ENCODE data around the gene RPS16.

Gene RPS16

GRCh38 chr19:39448271-39448670 is 12.5 kb upstream of the RPS16 start:
- DNase-seq, result no peak

DNA sequence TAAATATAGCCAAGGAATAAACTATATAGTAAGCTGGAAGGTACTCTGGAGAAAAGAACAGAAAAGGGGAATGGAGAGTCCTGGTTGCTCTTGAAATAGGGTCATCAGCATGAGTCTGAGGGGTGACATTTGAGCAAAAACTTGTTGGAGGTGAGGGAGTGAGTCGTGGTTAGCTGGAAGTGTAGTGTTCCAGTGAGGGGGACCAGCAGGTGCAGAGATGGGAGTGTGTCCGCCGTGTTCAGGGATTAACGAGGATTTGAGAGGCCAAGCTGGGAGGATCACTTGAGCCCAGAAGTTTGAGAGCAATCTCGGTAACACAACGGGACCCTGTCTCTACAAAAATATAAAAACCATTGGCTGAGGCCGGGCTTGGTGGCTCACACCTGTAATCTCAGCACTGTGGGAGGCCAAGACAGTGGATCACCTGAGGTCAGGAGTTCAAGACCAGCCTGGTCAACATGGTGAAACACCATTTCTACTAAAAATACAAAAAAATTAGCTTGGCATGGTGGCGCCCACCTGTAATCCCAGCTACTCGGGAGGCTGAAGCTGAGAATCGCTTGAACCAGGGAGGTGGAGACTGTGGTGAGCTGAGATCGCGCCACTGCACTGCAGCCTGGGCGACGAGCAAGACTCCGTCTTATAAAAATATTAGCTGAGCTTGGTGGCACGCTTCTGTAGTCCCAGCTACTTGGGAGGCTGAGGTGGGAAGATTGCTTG is 10.8 kb upstream of the RPS16 start:
- DNase-seq, result no peak

GRCh38 chr19:39445196-39446111 is 9.7 kb upstream of the RPS16 start, which contains the start of gene SUPT5H:
Gene SUPT5H (plus strand): TSS chr19:39445582. CDS start chr19:39445891, 309 bp downstream.
- peak; percentile 97 to 99 for DNase-seq

- DNase-seq, result no peak
These were observed 8.9 kb upstream of the RPS16 start for GRCh38 chr19:39444598-39445195.

GRCh38 chr19:39438270-39438934 is 2.7 kb upstream of the RPS16 start:
- no peak for DNase-seq

DNA sequence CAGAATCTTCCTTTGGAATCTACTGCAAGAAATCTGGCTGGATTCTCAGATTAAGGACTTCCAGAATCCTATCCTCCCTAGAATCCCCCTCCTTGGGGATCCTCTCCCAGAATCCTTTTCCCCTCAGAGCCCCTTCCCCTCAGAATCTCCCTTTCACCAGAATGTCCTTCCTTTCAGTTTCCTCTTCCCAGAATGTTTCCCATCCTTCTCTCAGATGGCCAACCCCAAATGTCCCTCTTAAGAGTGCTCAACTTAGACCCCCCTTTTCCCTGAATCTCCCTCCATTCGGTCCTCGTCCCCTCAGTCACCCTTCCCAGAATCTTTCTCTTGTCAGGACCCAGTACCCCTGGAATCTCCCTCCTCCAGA is 584 bp upstream of the RPS16 start:
- no peak for DNase-seq

GRCh38 chr19:39434123-39435076 is 1.3 kb downstream of the RPS16 start:
- no peak for DNase-seq

- DNase-seq, result no peak
These were observed 2.2 kb downstream of the RPS16 start for GRCh38 chr19:39433480-39434079.

- no peak for DNase-seq
These were observed 3.1 kb downstream of the RPS16 start for GRCh38 chr19:39432677-39433025.

DNA sequence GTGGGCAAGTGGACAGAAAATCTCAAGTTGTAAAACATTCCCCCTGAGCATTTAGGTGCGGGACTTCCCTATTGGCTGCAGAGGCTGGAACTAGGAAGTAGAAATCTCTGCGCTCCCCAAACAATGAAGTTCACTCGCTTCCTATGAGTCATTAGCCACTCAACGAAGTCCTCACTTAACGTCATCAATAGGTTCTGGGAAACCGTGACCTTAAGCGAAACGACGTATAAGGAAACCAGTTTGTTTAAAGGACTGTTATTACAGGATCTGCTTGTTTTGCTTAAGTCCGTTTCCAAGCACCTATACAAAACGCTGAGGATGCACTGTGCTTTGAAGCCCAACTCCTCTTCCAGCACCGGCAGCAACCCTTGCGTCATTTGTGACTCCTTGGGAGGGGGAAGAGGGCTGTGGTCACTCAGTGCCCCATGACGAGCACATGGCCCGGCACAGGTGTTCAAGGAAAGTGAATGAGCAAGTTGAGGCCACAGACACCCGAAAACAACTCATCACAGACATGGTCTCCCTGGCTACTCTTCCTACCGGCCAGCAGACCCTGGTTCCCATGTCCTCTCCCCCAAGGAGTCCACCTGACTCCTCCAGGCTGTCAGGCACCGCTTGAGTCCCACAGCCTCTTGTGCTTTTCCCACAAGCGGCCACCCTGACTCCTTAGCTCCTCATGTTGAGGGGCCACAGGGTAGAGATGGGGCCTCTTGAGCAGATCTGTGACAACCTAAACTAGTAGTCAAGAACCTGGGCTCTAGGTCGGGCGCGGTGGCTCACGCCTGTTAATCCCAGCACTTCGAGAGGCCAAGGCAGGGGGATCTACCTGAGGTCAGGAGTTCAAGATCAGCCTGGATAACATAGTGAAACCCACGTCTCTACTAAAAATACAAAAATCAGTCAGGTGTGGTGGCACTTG is 4.8 kb downstream of the RPS16 start:
- no peak for DNase-seq

GRCh38 chr19:39428283-39429112 is 7.3 kb downstream of the RPS16 start:
- DNase-seq, result no peak

- no peak for DNase-seq
These were observed 8.0 kb downstream of the RPS16 start for GRCh38 chr19:39427707-39428106.

- DNase-seq, result no peak
These were observed 9.6 kb downstream of the RPS16 start for GRCh38 chr19:39426170-39426569.

DNA sequence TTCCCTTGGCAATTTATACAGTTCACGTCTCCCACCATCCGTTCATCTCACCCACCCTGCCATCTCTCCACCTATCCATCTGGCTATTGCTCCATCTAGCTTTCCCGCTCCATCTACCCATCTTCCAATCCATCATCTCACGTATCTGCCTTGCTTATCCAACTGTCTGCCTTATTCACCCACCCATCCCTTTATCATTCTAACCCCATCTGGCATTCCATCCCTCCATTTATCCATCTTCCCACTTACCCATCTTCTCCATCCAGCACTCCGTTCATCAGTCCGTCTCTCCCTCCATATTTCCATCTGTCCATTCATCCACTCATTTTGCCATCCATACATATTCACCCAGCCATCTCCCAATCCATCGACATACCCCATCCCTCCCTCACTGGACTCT is 10.0 kb downstream of the RPS16 start:
- DNase-seq, result no peak

GRCh38 chr19:39424934-39425333 is 10.8 kb downstream of the RPS16 start:
- DNase-seq, result no peak

- DNase-seq, result no peak
These were observed 12.3 kb downstream of the RPS16 start for GRCh38 chr19:39423258-39424086.

GRCh38 chr19:39422020-39422419 is 13.7 kb downstream of the RPS16 start:
- no peak for DNase-seq

- DNase-seq, result no peak
These were observed 15.0 kb downstream of the RPS16 start for GRCh38 chr19:39420769-39421168.

DNA sequence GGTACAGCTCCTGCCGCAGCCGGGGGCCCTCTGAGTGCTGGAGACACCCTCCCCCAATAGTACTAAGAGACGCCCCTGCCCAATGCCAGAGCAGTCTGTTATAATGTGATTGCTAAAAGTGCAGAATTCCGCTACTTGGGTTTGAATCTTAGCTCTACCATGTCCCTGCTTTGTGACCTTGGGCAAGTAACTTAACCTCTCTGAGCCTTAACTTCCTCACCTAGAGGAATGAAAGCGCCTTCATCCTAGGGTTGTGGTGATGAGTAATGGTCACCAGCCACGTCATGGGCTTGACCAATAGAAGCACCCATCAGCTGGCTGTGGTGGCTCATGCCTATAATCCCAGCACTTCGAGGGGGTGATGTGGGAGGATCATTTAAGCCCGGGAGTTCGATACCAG is 16.7 kb downstream of the RPS16 start:
- DNase-seq, result no peak
